Suppressor macrophage (primary cell): ENCODE measurements around the gene TSSK2.

Experiments used
- DNase-seq, 4 experiments: peaks; one replicate each; pipeline ENCODE4 v3.0.0-alpha.2; 2020 to 2022

Gene TSSK2

DNA sequence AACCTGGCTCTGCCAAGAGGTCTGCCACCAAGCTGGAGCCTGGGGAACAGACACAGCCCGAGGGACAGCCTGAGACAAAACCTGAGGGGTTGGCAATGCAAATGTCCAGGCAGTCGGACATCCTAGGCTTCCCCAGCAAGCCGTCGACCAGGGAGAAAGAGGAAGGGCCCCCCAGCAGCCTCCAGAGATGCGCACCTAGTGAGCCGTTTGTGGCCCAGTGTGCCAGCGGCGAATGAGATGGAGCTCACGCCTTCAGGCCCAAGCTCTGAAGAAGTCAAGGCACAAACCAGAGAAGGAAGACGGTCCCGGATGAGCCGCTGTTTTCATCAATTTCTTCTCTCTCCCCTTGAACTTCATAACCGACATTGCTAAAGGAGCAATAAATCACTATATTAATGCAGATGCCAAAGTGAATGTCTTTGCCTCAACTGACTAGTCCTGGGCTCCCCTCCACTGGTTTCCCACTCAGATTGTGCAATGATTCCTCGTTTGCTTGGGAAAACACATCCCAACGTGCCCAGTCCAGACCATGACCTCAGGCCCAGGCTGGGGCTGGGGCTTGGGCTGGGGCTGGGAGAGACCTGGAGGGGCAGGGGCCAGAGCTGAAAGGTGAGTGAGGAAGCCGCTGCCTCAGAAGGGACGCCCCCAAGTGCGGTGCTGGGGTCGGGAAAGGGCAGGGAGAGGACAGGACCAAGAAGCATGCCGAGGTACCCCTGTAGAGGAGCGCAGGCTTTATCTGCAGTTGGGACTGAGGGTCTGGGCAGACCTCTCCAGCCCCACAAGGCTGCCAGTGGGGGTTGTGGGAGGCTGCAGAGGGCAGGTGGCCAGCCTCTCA, 5.4 kb upstream of the TSSK2 start:
- no peak for DNase-seq

DNA sequence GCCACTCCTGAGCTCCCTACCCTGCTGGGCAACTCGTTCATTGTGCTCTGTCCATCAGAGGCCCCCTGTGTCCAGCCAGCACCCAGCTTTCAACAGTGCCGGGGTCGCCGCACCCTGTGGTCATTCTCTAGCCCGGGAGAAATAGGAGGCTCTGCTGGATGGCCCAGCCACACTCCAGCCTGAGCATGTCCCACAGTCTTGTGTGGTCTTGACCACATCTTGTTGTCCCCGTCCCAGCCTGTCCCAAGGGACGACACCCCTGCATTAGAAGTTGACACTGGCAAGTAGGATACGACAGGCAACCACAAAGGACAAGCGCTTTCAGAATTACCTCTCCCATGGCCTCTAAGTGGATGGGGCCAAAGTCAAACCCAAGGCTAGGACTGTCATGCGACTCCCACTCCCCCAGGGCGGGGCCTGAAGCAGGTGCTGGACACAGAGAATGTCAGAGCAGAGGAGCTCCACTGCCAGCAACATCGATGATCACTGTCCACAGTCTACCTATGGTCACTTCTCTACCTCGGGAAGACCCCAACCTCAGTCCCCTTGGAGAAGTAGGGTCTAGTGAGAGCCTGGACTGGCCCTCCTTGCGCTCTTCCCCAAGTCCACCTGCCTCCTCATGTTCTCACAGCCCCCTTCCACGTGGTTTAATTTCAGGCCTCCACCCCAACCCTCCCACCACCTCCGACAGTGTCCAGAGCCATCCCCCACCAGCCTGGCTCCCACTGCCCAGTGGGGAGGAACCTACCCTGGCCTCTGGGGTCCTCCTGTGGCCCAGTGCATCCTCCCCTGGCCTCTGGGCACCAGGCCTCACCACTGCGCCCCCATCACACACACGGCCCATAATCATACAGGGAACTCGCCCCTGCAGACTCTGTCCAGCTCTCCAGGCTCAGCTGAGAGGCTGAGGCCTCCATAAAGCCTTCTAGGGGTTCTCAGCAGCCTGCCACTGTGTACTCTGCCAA, 4.5 kb upstream of the TSSK2 start:
- DNase-seq, result no peak

DNA sequence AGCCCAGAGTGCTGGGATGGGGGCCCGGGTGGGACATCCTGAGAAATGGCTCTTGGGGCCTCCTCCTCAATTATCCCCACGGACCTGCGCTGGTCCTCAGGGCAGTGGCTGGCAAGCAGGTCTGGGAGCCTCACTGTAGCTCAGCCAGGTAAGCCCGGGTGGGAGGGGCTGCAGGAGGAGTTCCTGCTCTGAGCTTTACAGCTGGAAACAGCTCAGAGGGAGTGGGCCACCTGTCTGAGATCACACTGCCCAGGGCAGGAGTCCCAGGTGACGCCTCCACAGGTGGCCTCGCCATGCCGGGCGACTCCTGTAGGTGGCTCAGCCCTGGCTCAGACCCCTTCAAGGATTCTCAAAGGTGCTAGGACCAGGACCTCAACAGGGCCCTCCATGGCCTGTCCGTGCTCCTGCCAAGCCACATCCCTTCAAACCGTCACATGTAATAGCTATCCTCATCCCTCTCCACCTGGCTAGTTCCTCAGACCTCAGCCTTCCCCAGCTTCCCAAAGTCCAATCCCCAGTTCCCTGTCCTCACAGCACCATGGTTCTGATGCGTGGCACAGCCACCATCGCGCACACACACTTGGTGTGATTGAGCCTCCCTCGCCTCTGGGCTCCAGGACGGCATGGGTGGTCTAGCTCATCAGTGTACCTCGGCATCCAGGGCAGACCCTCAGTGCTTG, 3.6 kb upstream of the TSSK2 start:
- DNase-seq, result no peak

GRCh38 chr22:19128009-19128401, 3.1 kb upstream of the TSSK2 start:
- DNase-seq, result no peak

GRCh38 chr22:19128946-19129727, 2.0 kb upstream of the TSSK2 start:
- no peak for DNase-seq

- no peak for DNase-seq
Observed at GRCh38 chr22:19129871-19130270, 1.2 kb upstream of the TSSK2 start.

DNA sequence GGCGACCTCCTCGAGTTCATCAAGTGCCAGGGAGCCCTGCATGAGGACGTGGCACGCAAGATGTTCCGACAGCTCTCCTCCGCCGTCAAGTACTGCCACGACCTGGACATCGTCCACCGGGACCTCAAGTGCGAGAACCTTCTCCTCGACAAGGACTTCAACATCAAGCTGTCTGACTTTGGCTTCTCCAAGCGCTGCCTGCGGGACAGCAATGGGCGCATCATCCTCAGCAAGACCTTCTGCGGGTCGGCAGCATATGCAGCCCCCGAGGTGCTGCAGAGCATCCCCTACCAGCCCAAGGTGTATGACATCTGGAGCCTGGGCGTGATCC, 542 bp downstream of the TSSK2 start:
- DNase-seq, result no peak

DNA sequence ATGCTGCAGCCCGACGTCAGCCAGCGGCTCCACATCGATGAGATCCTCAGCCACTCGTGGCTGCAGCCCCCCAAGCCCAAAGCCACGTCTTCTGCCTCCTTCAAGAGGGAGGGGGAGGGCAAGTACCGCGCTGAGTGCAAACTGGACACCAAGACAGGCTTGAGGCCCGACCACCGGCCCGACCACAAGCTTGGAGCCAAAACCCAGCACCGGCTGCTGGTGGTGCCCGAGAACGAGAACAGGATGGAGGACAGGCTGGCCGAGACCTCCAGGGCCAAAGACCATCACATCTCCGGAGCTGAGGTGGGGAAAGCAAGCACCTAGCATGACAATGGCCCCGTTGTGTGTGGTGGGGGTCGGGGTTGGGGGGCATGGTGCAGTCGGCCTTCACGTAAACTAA, 1.0 kb downstream of the TSSK2 start:
- DNase-seq, result no peak

DNA sequence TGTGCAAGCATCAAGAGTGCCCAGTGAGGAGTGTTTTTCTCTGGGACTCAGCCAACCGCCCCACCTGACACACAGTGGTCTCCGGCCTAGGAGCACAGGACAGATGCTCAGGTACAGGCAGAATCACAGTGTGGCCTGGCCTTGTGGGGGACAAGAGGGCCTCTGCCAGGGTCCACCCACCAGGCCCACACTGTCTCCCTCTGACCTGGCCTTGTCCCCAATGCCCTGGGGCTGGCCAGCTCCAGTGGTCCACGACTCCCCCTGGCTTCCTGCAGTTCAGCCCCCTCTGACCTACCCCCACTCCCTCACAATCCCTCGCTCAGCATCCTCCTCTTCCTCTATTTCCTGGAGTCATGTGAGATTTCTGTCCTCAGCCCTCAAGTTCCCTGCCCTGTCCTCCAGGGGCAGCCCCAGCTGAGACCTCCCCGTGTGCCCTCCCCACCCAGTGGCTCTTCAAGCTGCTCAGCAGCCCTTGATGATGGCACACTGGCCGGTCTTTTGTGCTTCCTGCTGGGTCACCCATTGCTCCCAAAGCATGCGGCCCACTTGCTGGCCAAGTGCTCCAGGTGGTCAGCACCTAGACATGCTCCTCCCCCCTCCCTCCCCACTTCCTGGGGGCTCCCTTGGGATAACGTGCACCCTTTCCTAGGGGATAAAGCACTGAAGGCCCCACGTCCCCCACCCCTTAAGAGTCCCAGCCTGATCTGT, 1.7 kb downstream of the TSSK2 start:
- no peak for DNase-seq

DNA sequence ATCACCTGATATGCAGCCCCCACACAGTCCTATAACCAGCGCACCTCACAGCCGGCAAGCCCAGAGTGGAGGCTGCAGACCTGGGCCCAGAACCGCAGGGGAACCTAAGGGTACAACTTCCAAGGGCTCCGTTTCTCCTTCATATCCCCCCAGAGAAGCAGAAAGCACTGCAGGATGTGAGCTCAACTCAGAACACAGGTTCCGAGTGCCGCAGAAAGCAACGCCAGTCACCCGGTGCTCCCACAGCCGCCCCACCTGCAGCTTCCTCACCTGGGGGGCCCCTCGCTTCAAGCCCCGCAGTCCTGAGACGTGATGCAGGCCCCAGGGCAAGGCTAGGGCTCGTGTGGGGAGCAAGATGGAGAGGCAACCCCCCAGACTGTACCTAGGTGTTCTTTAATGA, 2.5 kb downstream of the TSSK2 start:
- DNase-seq, result no peak

DNA sequence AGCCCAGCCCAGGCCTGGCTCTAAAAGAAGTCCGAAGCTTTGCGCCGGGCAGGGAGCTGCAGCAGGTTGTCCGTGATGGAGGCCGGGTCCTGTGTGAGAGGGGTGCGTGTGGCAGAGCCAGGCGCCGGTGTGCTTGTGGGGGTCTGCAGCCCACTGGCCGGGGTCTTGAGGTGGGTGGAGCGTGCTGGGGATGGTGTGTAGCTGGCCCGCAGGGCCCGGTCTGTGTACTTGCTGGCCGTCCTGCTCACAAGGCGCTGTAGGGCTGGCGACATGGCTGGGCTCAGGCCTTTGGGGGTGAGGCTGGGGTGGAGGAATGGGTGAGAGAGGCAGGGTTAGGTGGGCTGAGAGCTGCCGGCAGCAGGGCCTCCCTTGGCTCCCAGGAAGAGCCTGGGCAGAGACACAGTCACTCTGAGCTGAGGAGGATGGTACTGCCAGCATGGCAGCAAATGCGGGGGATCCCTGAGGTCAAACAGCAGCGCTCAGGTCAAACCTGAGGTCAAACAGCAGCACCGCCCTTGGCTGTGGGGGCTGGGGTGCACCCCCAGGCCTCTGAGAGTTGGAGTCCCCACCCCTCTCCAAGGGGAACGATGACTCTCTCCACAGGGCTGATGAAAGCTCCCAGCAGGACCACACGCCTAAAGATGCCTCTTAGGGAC, 3.2 kb downstream of the TSSK2 start:
- DNase-seq, result no peak

- DNase-seq, result no peak
Observed at GRCh38 chr22:19134874-19135273, 3.8 kb downstream of the TSSK2 start.

GRCh38 chr22:19136915-19137314, 5.8 kb downstream of the TSSK2 start:
- no peak for DNase-seq

DNA sequence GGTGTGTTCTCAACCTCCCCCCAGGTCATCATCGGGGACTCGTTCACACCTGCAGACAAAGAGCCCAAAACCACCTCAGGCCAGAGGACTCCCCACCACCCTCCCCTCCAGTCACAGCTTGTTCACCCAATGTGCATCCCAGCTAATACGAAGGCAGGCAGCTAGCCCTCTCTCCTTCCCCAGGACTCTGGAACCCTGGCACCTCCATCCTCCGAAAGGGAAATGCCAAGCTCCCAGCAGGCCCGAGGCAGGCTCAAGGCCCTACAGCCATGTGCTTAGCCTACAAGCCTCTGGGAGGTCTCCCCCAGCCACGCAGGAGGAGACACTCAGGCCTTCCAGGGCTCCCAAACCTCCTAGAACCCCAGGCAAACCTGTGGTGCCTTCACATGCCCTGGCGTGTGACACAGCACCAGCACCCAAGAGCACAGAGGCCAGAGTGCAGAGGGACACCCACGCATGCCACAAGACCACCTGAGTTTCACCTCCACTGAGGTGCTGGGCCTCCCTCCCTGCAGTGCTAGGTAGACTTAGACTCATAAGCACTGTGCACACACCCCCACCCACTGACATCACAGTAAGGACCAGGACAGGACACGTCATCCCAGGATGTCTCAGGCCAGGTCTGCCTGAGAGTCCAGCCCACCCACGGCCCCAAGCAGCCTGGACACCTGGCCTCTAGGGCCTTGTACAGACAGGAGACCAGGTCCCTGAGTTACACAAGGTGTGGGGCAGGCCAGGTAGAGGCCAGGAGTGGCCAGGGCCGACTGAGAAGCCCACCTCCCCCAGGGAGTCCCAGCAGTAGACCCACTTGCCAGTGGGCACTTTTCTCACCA, 6.5 kb downstream of the TSSK2 start:
- DNase-seq, result no peak

GRCh38 chr22:19138217-19139000, 7.3 kb downstream of the TSSK2 start:
- no peak for DNase-seq

GRCh38 chr22:19139001-19139356, 7.9 kb downstream of the TSSK2 start:
- DNase-seq, result no peak

DNA sequence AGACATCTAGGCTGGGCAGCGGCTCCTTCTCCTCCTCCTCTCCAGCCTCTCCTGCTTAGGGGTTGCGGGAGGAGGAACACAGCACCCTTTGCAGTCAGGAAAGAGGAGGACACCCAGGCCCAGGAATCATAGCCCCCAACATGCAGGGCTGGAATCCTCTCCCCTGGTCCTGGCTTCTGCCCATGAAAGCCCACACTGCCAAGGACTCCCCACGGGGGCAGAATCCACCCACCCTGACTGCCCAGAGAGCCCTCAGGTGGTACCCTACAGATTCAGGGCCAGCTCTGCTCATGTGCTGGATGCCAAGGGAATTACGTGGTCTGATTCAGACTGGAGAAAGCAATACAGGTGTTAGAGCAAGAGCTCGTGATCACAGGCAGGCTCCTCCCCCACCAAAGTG, 8.9 kb downstream of the TSSK2 start:
- no peak for DNase-seq

GRCh38 chr22:19142394-19142793, 11.3 kb downstream of the TSSK2 start:
- DNase-seq, result no peak

DNA sequence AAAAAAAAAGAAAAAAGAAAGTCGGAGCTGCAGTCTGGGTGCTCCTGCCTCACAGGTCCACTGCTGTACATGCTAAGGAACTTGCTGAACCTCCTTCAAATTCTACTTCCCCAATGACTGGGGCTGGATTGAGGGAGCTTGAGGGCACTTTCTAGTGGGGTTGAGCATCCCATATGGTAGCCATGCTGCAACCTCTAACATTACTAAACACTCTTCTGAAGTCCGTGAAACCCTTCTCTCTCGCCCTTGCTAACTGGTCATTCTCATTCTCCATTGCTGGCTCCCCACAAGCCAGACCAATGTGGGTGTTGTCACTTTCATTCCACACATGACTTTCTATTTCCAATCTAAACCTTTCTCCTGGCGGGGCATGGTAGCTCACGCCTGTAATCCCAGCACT, 12.1 kb downstream of the TSSK2 start:
- DNase-seq, result no peak
